Measurements from ENCODE around the gene ADAMTS9. TPM values are rescaled to one million over a fixed set of nuclear protein-coding genes. Genes with fewer than 3 reads are reported as not detected.

ADAMTS9 gene
- total and polyA plus RNA-seq, 10 donors = 9.1 to 112 (median 34.8) TPM

DNA sequence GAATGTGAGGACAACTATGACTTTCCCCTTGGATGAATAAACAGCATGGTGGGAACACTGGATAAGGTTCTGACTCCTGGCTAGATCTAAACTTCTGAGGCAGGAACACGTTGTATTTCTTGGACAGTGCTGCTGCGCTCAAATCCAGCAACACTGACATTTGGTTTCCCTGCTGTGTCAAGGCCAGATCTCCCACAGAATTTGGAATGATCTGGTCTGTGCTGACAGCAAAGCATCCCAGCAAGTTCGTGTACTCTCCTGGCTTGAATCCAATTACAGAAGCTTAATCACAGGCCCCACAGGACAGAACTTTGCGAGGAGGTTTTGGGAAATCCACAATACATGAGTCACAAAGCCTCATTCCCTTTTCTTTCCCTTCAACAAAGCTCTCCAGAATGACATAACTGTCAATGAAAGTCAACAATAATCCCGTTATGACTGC is 92.5 kb downstream of the ADAMTS9 start:
- DNase-seq = no peak

DNA sequence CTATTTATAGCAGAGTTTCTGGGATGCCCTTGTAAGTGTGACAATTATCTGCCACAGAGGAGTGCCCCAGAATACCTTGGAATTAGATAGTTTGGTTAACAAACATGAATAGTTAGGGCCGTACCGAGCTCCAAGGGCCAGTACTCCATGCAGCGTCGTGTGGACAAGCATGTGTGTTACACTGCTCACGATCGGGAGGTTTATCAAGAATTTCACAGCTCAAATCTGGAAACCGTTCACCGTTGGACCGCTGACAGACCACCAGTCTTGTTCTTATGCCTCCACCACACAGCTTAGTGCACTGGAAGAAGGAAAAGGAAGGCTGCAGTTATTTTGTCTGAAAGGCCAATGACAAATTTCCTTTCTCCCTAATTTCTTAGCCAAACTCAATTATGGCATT is 93.7 kb downstream of the ADAMTS9 start:
- intact Hi-C loops (cut with DNase I; ENCODE audit: low total_unique reads) = no loop called here
- WGBS, 5 donors = 90 to 97% (median 93%) methylated on average over 9 of the region's 9 CpGs
- peaks cover 0 to 50% (median 4%) of the 10 kb centered on the region in 6 donors for H3K36me3 ChIP-seq
- no peaks in the 10 kb centered on the region for H3K9me3 ChIP-seq
- no peak for DNase-seq
- no peaks in the 10 kb centered on the region for H3K27me3 ChIP-seq (replicated peaks in 1 of 7)
- H3K4me1 ChIP-seq = no peaks in the 10 kb centered on the region
- H3K27ac ChIP-seq = no peak overlapping the region
- TF ChIP-seq, protein P1, sequence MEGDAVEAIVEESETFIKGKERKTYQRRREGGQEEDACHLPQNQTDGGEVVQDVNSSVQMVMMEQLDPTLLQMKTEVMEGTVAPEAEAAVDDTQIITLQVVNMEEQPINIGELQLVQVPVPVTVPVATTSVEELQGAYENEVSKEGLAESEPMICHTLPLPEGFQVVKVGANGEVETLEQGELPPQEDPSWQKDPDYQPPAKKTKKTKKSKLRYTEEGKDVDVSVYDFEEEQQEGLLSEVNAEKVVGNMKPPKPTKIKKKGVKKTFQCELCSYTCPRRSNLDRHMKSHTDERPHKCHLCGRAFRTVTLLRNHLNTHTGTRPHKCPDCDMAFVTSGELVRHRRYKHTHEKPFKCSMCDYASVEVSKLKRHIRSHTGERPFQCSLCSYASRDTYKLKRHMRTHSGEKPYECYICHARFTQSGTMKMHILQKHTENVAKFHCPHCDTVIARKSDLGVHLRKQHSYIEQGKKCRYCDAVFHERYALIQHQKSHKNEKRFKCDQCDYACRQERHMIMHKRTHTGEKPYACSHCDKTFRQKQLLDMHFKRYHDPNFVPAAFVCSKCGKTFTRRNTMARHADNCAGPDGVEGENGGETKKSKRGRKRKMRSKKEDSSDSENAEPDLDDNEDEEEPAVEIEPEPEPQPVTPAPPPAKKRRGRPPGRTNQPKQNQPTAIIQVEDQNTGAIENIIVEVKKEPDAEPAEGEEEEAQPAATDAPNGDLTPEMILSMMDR (IDR thresholded peaks at IDR 0.05 in 8 of 11, conservative IDR thresholded peaks at IDR 0.05 in 3 of 11) = no peak
- no peak for TF ChIP-seq POLR2A (IDR thresholded peaks at IDR 0.05)
- TF ChIP-seq POLR2AphosphoS5 (IDR thresholded peaks at IDR 0.05) = no peak
- no peak overlapping the region for H3K4me3 ChIP-seq

More for the DNA sequence above, 92.5 kb downstream of the ADAMTS9 start:
- WGBS, 5 donors = 55 to 78% (median 72%) methylated on average over 5 of the region's 5 CpGs
- TF ChIP-seq, protein P1 (IDR thresholded peaks at IDR 0.05 in 8 of 11, conservative IDR thresholded peaks at IDR 0.05 in 3 of 11) = no peak
- no peak for TF ChIP-seq POLR2AphosphoS5 (IDR thresholded peaks at IDR 0.05)
- no peak for TF ChIP-seq POLR2A (IDR thresholded peaks at IDR 0.05)
- Histone ChIP-seq H3K27ac (no peak overlapping the region), H3K27me3 (replicated peaks in 1 of 7) (no peaks in the 10 kb centered on the region), H3K36me3 (peaks cover 0 to 53% (median 4%) of the 10 kb centered on the region in 6 donors), H3K9me3 (no peaks in the 10 kb centered on the region), H3K4me3 (no peak overlapping the region), H3K4me1 (no peaks in the 10 kb centered on the region)
- intact Hi-C loops (cut with DNase I; ENCODE audit: low total_unique reads) = no loop called here

DNA sequence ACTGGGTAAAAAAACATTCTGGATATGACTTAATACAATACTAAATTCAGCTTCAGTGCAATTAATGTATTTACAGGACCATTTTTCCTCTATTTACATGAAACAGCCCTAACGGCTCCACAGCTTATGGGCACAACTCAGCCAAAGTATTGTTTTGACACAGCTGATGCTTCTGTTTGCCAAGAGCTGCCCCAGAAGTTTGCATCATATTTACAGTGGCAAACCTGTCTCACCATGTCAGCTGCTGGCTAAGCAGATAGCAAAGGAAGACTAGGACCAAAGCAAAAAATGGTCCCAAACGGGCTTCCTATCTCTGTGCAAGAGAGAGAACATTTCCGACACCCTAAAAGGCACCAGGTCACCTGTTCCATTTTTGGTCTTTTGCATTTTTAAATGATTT is 94.5 kb downstream of the ADAMTS9 start:
- intact Hi-C loops (cut with DNase I; ENCODE audit: low total_unique reads) = no loop called here
- Histone ChIP-seq H3K36me3 (peaks cover 0 to 44% (median 4%) of the 10 kb centered on the region in 6 donors), H3K27ac (no peak overlapping the region), H3K27me3 (replicated peaks in 1 of 7) (no peaks in the 10 kb centered on the region), H3K4me1 (no peaks in the 10 kb centered on the region), H3K4me3 (no peak overlapping the region), H3K9me3 (no peaks in the 10 kb centered on the region)
- DNase-seq = no peak
- 92 to 96% (median 95%) methylated on average over 3 of the region's 3 CpGs for WGBS, 5 donors
- TF ChIP-seq POLR2A (IDR thresholded peaks at IDR 0.05) = no peak
- TF ChIP-seq POLR2AphosphoS5 (IDR thresholded peaks at IDR 0.05) = no peak
- TF ChIP-seq, protein P1 (IDR thresholded peaks at IDR 0.05 in 8 of 11, conservative IDR thresholded peaks at IDR 0.05 in 3 of 11) = no peak

DNA sequence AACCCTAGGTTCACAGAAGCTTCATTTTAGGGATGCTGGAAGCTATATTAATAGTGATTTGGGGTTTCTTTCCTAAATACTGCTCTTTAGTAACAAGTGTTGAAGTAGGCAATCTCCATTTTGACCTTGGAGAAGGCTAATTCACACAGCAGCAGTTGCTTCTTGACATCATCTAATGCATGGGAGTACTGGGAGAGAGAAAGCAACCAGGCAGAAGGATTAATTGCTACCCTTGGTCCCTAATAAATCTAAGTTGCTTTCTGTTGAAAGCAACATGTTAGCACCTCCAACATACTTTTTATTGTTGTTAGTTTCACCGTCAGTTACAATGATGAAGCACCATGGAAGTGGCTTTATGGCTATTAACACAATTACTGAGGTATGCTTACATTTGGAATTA is 96.2 kb downstream of the ADAMTS9 start:
- intact Hi-C loops (cut with DNase I; ENCODE audit: low total_unique reads) = no loop called here
- no peak for TF ChIP-seq POLR2A (IDR thresholded peaks at IDR 0.05)
- TF ChIP-seq, protein P1 (IDR thresholded peaks at IDR 0.05 in 8 of 11, conservative IDR thresholded peaks at IDR 0.05 in 3 of 11) = no peak
- TF ChIP-seq POLR2AphosphoS5 (IDR thresholded peaks at IDR 0.05) = no peak
- WGBS, 5 donors = 90 to 100% (median 94%) methylated on average over 1 of the region's 1 CpG
- H3K4me3 ChIP-seq = no peak overlapping the region
- H3K36me3 ChIP-seq = peaks cover 0 to 34% (median 0%) of the 10 kb centered on the region in 6 donors
- no peaks in the 10 kb centered on the region for H3K4me1 ChIP-seq
- no peak overlapping the region for H3K27ac ChIP-seq
- no peaks in the 10 kb centered on the region for H3K9me3 ChIP-seq
- no peaks in the 10 kb centered on the region for H3K27me3 ChIP-seq (replicated peaks in 1 of 7)
- no peak for DNase-seq
